Measurements from ENCODE around the gene GRAMD2A. TPM values are rescaled to one million over a fixed set of nuclear protein-coding genes. Genes with fewer than 3 reads are reported as not detected.

The GRAMD2A gene
- total and polyA plus RNA-seq, 8 donors: 6.2 to 36.1 (median 8.9) TPM

DNA sequence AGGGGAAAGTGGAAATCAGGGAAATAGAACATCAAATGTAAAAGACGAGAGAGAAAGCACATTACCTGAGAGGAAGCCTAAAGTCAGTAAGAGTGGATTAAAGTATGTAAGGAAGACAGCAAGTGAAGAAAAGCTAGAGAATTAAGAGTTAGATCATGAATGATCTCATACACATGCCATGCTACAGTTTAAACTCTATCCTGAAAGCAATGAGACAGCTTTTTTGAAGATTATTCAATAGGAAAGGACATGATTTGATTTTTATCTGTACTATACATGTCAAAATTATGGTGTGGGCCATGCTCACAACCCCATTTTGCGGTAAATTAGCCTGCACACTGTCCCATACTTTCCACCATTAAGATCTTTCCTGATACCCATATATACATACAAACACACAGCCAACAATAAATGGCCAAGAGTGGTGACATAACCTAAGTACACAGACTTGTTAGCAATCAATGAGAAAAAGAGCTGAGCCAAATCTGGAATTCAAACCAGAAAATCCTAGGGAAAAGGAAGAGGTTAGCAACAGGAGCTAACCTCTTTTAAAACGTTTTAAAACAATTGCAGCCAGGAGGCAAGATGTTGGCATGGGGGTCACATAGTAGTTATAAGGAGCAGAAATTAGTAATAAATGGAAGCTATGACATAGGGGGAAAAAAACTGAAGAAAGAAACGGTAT lies 84.1 kb downstream of the GRAMD2A start:
- Histone ChIP-seq H3K4me3 (no peak overlapping the region), H3K27ac (no peak overlapping the region), H3K4me1 (peaks cover 13 to 20% of the 10 kb centered on the region in 2 donors), H3K27me3 (no peaks in the 10 kb centered on the region), H3K36me3 (no peaks in the 10 kb centered on the region), H3K9me3 (no peaks in the 10 kb centered on the region)
- intact Hi-C loops (cut with DNase I): no loop called here
- DNase-seq (no peak), ATAC-seq (no peak)
- TF ChIP-seq, protein P1, sequence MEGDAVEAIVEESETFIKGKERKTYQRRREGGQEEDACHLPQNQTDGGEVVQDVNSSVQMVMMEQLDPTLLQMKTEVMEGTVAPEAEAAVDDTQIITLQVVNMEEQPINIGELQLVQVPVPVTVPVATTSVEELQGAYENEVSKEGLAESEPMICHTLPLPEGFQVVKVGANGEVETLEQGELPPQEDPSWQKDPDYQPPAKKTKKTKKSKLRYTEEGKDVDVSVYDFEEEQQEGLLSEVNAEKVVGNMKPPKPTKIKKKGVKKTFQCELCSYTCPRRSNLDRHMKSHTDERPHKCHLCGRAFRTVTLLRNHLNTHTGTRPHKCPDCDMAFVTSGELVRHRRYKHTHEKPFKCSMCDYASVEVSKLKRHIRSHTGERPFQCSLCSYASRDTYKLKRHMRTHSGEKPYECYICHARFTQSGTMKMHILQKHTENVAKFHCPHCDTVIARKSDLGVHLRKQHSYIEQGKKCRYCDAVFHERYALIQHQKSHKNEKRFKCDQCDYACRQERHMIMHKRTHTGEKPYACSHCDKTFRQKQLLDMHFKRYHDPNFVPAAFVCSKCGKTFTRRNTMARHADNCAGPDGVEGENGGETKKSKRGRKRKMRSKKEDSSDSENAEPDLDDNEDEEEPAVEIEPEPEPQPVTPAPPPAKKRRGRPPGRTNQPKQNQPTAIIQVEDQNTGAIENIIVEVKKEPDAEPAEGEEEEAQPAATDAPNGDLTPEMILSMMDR (IDR thresholded peaks at IDR 0.05): no peak

DNA sequence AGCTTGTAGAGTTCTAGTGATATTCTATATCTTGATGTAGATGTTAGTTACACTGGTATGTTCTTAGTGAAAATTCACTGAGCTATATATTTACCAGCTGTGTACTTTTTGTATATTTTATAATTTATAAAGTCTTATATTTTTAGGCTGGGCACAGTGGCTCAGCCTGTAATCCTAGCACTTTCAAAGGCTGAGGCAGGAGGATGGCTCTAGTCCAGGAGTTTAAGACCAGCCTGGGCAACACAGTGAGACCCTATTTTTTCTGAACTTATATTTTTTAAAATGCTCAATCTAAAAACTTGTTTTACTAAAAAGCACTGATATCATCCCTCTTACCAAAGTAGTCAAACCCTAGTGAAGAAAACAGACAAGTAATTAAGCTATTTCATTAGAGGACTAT lies 84.8 kb downstream of the GRAMD2A start:
- Histone ChIP-seq H3K27ac (no peak overlapping the region), H3K4me1 (peaks cover 13 to 20% of the 10 kb centered on the region in 2 donors), H3K36me3 (no peaks in the 10 kb centered on the region), H3K4me3 (no peak overlapping the region), H3K9me3 (no peaks in the 10 kb centered on the region), H3K27me3 (no peaks in the 10 kb centered on the region)
- DNase-seq (no peak), ATAC-seq (no peak)
- intact Hi-C loops (cut with DNase I): no loop called here
- TF ChIP-seq, protein P1 (IDR thresholded peaks at IDR 0.05): no peak

DNA sequence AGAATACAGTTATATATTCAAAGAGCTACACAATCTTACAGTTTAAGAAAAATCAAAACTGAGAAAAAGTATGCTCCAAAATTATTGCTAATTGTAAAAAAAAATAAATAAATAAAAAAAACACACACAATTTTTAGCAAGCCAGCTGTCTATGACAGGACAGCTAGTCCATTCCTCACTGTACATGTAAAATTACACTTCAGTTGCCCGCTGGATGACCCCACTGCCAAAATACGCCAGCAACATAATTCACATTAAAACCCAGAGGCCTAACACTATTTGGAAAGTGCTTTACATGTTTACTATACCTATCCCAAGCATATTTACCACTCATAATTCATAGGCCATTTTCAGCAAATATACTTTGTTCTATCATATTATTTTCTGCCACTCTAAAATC lies 85.5 kb downstream of the GRAMD2A start:
- Histone ChIP-seq H3K27me3 (no peaks in the 10 kb centered on the region), H3K9me3 (no peaks in the 10 kb centered on the region), H3K4me3 (no peak overlapping the region), H3K27ac (no peak overlapping the region), H3K36me3 (no peaks in the 10 kb centered on the region), H3K4me1 (peaks cover 15 to 20% of the 10 kb centered on the region in 2 donors)
- intact Hi-C loops (cut with DNase I): no loop called here
- DNase-seq (peak in 2 of 4 donors; percentile 42 to 70), ATAC-seq (no peak)
- TF ChIP-seq, protein P1 (IDR thresholded peaks at IDR 0.05): no peak

DNA sequence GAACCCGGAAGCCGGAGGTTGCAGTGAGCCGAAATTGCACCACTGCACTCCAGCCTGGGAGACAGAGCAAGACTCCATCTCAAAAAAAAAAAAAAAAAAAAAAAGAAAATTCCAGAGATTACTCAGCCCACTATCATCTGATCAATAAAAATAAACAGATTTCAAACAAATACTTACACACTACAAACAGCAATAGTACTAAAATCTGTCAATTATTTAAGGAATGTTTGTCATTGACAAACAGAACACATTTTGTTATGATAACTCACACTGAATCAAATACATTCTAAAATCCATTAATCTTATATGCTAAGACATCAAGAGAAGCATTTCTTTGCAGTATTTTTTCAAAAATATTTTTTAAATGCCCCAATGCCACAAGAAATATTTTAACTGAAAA lies 87.2 kb downstream of the GRAMD2A start:
- Histone ChIP-seq H3K27ac (no peak overlapping the region), H3K9me3 (no peaks in the 10 kb centered on the region), H3K4me1 (peaks cover 6 to 17% of the 10 kb centered on the region in 2 donors), H3K27me3 (no peaks in the 10 kb centered on the region), H3K4me3 (no peak overlapping the region), H3K36me3 (no peaks in the 10 kb centered on the region)
- intact Hi-C loops (cut with DNase I): no loop called here
- DNase-seq (no peak), ATAC-seq (no peak)
- TF ChIP-seq, protein P1 (IDR thresholded peaks at IDR 0.05): no peak

Other genes with a start within 250 kb of the GRAMD2A start
- 10 to 100 TPM; 63.5 to 67.4 TPM for gene MYO9A, start 79.6 kb downstream of the GRAMD2A start, total RNA-seq
- gene MYO9A, start 79.6 kb downstream of the GRAMD2A start, polyA plus RNA-seq (ENCODE audit: insufficient read length in 6 of 6): 10 to 100 TPM; 30.8 to 42.6 (median 39.6) TPM
- gene SENP8, start 79.4 kb downstream of the GRAMD2A start, total RNA-seq: 1 to 10 TPM; 3.1 to 4.2 TPM
- gene SENP8, start 79.4 kb downstream of the GRAMD2A start, polyA plus RNA-seq (ENCODE audit: insufficient read length in 6 of 6): 1 to 10 TPM; 4.1 to 4.9 (median 4.4) TPM
- gene PKM, start 33.4 kb upstream of the GRAMD2A start, total RNA-seq: 100 to 1,000 TPM; 596 to 991 TPM
- gene PKM, start 33.4 kb upstream of the GRAMD2A start, polyA plus RNA-seq (ENCODE audit: insufficient read length in 6 of 6): 100 to 1,000 TPM; 538 to 705 (median 563) TPM
- gene PARP6, start 74.8 kb upstream of the GRAMD2A start, total RNA-seq: 10 to 100 TPM; 60.5 to 64.5 TPM
- 100 to 1,000 TPM in 5 of 6 donors, 10 to 100 TPM in 1; 97.7 to 147 (median 134) TPM for gene PARP6, start 74.8 kb upstream of the GRAMD2A start, polyA plus RNA-seq (ENCODE audit: insufficient read length in 6 of 6)
- 1 to 10 TPM; 1.3 to 2.2 TPM for gene CELF6, start 122.4 kb upstream of the GRAMD2A start, total RNA-seq
- 1 to 10 TPM; 1.8 to 4.7 (median 3.4) TPM for gene CELF6, start 122.4 kb upstream of the GRAMD2A start, polyA plus RNA-seq (ENCODE audit: insufficient read length in 6 of 6)
- 100 to 1,000 TPM; 184 to 193 TPM for gene HEXA, start 178.2 kb upstream of the GRAMD2A start, total RNA-seq
- 10 to 100 TPM; 74.0 to 94.2 (median 86.8) TPM for gene HEXA, start 178.2 kb upstream of the GRAMD2A start, polyA plus RNA-seq (ENCODE audit: insufficient read length in 6 of 6)
- gene TMEM202, start 200.5 kb upstream of the GRAMD2A start, total RNA-seq: not detected
- gene TMEM202, start 200.5 kb upstream of the GRAMD2A start, polyA plus RNA-seq (ENCODE audit: insufficient read length in 6 of 6): under 1 TPM in 1 of 6 donors, not detected in 5; 0.38 TPM